PFSK-1 (cell line): ENCODE results near the gene CCR2.

Experiments
- FOXP2 ChIP-seq: optimal IDR thresholded peaks from 2 replicates; pipeline ENCODE3; 2011; ENCODE audit warnings: borderline replicate concordance, control low read depth, inconsistent platforms; ENCODE audit not compliant: insufficient read depth; ENCODE audit errors: extremely low read length, extremely low read depth
- POLR2AphosphoS5 ChIP-seq: IDR thresholded peaks from 2 replicates; pipeline ENCODE4 v1.6.1; 2012; ENCODE audit warnings: low read depth, mild to moderate bottlenecking, control low read depth, low read length, moderate library complexity
- REST ChIP-seq, 2 experiments: IDR thresholded peaks; 2 replicates each; pipeline versions ENCODE4 v1.6.1 to v1.8.0; 2011 to 2012; ENCODE audit warnings: low read depth in 2 of 2, low read length in 2 of 2, control low read depth in 1 of 2, inconsistent platforms in 1 of 2, mild to moderate bottlenecking in 1 of 2, moderate library complexity in 1 of 2; ENCODE audit not compliant: insufficient read depth in 1 of 2
- SIN3A ChIP-seq: IDR thresholded peaks from 2 replicates; pipeline ENCODE4 v1.6.1; 2012; ENCODE audit warnings: mild to moderate bottlenecking, low read length, moderate library complexity, borderline replicate concordance; ENCODE audit not compliant: insufficient read depth
- TAF1 ChIP-seq: IDR thresholded peaks from 2 replicates; pipeline ENCODE4 v1.6.1; 2012; ENCODE audit warnings: low read length, control low read depth, borderline replicate concordance; ENCODE audit not compliant: insufficient read depth

Gene CCR2

GRCh38 chr3:46360907-46361306 is 7.0 kb downstream of the CCR2 start:
- TF ChIP-seq SIN3A (no peak), TAF1 (no peak), POLR2AphosphoS5 (no peak), REST (IDR thresholded peaks at IDR 0.05; ENCODE audit: insufficient read depth in 1 of 2, low read depth in 2 of 2, low read length in 2 of 2) (no peak), FOXP2 (no peak)

GRCh38 chr3:46361408-46362283 is 7.7 kb downstream of the CCR2 start:
- TF ChIP-seq REST (IDR thresholded peaks at IDR 0.05; ENCODE audit: insufficient read depth in 1 of 2, low read depth in 2 of 2, low read length in 2 of 2) (no peak), POLR2AphosphoS5 (no peak), FOXP2 (no peak), SIN3A (no peak), TAF1 (no peak)

GRCh38 chr3:46365041-46365440 is 11.1 kb downstream of the CCR2 start:
- TF ChIP-seq TAF1 (no peak), POLR2AphosphoS5 (no peak), SIN3A (no peak), FOXP2 (no peak), REST (IDR thresholded peaks at IDR 0.05; ENCODE audit: insufficient read depth in 1 of 2, low read depth in 2 of 2, low read length in 2 of 2) (no peak)

GRCh38 chr3:46365737-46366524 is 12.0 kb downstream of the CCR2 start:
- TF ChIP-seq FOXP2 (no peak), POLR2AphosphoS5 (no peak), TAF1 (no peak), REST (IDR thresholded peaks at IDR 0.05; ENCODE audit: insufficient read depth in 1 of 2, low read depth in 2 of 2, low read length in 2 of 2) (no peak)
